Measurements from ENCODE around the gene OSTC.
A peak's percentile ranks its signal among the peaks of the same experiment; 100 is the strongest.

OSTC gene

GRCh38 chr4:108612365-108612764 is 38.0 kb upstream of the OSTC start:
- DNase-seq (ENCODE audit: low read depth) = no peak
- no peak overlapping the region for H3K4me3 ChIP-seq (ENCODE audit: control insufficient read depth, low read depth, low read length)
- TF ChIP-seq, protein P1, sequence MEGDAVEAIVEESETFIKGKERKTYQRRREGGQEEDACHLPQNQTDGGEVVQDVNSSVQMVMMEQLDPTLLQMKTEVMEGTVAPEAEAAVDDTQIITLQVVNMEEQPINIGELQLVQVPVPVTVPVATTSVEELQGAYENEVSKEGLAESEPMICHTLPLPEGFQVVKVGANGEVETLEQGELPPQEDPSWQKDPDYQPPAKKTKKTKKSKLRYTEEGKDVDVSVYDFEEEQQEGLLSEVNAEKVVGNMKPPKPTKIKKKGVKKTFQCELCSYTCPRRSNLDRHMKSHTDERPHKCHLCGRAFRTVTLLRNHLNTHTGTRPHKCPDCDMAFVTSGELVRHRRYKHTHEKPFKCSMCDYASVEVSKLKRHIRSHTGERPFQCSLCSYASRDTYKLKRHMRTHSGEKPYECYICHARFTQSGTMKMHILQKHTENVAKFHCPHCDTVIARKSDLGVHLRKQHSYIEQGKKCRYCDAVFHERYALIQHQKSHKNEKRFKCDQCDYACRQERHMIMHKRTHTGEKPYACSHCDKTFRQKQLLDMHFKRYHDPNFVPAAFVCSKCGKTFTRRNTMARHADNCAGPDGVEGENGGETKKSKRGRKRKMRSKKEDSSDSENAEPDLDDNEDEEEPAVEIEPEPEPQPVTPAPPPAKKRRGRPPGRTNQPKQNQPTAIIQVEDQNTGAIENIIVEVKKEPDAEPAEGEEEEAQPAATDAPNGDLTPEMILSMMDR (conservative IDR thresholded peaks at IDR 0.05; ENCODE audit: control insufficient read depth, insufficient read depth, low read depth, low read length) = no peak

GRCh38 chr4:108619372-108620100 is 30.9 kb upstream of the OSTC start:
- no peak for DNase-seq (ENCODE audit: low read depth)
- H3K4me3 ChIP-seq (ENCODE audit: control insufficient read depth, low read depth, low read length) = peak overlapping the region; percentile 87
- TF ChIP-seq, protein P1 (conservative IDR thresholded peaks at IDR 0.05; ENCODE audit: control insufficient read depth, insufficient read depth, low read depth, low read length) = no peak

DNA sequence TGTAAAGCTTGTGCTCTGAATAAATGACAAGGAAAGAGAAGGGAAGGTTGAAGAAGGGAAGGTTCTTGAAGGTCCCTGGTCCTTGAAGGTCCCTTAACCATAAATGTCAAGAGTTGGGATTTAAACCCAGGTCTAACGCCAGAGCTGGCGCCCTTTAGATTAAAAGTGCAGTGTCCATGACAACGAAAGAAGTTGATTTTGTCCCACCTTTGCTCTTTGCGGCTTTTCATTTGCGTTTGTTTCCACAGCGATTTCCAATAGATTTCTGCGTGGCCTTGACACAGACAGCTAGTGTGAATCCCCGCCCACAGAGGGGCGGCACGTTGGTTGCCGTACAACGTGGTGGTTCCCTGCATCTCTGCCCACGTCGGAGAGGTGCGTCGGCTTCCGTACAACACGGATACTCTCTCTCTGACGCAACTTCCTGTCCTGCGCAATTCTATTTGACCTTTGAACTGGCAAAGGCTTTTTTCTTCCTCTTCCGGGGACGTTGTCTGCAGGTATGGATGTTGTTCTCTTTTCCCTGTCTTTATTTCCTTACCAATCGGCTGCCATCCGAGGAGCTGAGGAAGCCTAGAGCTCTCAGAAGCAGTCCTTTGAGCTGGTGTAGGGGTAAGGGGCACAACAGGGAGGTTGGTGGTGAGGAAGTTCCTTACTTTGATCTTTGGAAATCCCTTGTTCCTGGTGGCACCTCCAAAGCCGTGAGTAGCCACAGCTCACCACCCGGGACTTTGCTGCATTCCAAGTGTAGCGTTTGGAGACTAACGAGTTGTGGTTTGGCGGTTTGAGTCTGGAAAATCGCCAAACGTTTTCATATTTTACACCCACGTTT is 30.1 kb upstream of the OSTC start, which contains the start of gene RPL34:
Gene RPL34 (plus strand): TSS at position 476 of the 832 bp plus-strand sequence. CDS start 1,384 bp downstream, outside the sequence.
- H3K4me3 ChIP-seq (ENCODE audit: control insufficient read depth, low read depth, low read length) = peak within 1 kb of the TSS; percentile 87
- peak; percentile 99 for DNase-seq (ENCODE audit: low read depth)
- TF ChIP-seq, protein P1 (conservative IDR thresholded peaks at IDR 0.05; ENCODE audit: control insufficient read depth, insufficient read depth, low read depth, low read length) = no peak

DNA sequence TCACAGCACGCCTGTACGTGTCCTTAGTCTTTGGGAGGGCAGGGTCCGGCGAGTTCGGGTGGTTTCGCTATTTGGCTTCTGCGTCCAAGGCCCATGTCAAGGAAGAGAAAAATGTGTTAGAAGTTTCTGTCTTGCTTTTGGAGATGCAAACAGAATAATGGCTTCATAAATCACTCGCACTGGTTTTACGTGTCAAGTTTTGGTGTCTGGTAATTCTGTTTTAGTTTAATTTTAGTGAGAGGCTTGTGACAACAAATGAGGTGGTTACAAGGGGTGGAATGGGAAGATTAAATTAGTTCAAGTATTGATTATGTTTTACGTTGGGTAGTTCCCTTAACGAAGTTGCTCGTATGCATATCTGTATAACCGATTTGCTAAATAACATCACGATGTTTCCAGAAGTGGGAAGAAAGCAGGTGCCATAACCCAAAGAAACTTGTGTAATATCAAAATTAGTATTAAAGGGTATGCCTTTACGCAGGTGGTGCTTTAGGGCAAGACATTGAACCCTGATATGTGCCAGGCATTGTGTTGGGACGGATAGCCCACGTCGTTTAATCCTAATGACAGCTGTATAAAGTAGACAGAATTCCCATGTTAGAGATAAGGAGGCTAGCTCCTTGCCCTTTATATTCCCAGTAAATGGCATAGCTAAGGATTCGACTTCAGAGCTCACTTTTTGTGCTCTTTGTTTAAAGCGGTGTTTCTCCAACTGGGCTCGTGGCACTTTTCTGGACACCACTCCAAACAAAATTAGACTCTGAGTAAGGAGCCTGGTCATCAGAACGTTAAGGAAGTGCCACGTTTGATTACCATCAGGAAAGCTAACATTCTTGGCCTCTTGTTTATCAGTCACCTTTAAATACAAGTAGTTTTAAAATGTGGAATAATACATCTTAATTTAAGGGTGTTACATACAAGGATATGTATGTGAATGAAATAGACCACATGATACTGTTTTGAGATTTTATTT is 29.2 kb upstream of the OSTC start:
- TF ChIP-seq, protein P1 (conservative IDR thresholded peaks at IDR 0.05; ENCODE audit: control insufficient read depth, insufficient read depth, low read depth, low read length) = no peak
- H3K4me3 ChIP-seq (ENCODE audit: control insufficient read depth, low read depth, low read length) = peak overlapping the region; percentile 87
- peak; percentile 38 for DNase-seq (ENCODE audit: low read depth)

GRCh38 chr4:108622022-108622421 is 28.4 kb upstream of the OSTC start:
- peak overlapping the region; percentile 87 for H3K4me3 ChIP-seq (ENCODE audit: control insufficient read depth, low read depth, low read length)
- no peak for DNase-seq (ENCODE audit: low read depth)
- TF ChIP-seq, protein P1 (conservative IDR thresholded peaks at IDR 0.05; ENCODE audit: control insufficient read depth, insufficient read depth, low read depth, low read length) = no peak

DNA sequence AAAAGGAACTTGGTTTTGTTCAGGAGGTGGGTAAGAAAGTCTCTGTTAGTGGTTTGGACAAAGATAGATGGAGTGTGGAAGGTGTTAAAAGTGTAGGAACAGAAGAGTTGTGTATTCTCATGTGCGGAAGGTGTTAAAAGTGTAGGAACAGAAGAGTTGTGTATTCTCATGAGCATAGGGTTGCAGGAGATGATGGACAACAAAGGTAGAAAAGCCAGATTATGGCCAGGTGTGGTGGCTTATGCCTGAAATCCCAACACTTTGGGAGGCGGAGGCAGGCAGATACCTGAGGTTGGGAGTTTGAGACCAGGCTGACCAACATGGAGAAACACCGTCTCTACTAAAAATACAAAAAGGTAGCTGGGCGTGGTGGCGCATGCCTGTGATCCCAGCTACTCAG is 27.6 kb upstream of the OSTC start:
- no peak for DNase-seq (ENCODE audit: low read depth)
- TF ChIP-seq, protein P1 (conservative IDR thresholded peaks at IDR 0.05; ENCODE audit: control insufficient read depth, insufficient read depth, low read depth, low read length) = no peak
- H3K4me3 ChIP-seq (ENCODE audit: control insufficient read depth, low read depth, low read length) = peak overlapping the region; percentile 87

All from fibroblast of mammary gland (primary cell).